ENCODE data around the gene MKNK1. TPM values are rescaled to one million over a fixed set of nuclear protein-coding genes. Genes with fewer than 3 reads are reported as not detected.

Gene MKNK1
- total RNA-seq, 1 experiment from 2014 or later = 18.6 TPM

DNA sequence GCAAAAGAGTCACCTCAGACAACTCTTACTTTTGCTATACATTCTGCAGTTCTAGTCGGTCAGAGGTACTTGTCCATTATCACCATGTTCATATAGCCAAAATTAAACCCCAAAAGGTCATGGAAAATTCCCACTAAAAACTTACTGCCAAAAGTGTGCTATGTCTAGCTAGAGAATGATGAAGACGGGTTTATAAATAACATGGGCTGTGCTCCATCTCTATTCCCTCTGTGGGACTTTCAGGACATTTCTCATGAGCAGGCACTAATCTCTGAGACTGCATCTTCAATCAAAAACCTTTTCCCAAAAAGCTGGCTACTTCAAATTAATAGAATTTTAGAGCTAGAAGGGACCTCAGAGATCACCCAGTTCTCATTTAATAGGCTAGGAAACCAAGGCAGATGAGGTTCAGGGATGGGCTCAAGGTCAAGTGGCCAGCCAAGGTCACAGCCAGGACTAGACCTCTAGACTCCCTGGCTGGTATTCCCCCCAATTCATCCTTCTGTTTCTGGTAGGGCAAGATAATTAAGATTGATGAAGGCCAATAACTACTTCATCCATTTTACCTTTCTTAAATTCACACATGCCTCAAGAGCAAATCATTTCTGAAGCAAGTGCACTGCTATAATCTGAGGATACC, 33.5 kb upstream of the MKNK1 start:
- no peaks in the 10 kb centered on the region; the same call in 1 of the 2 replicates for H3K27me3 Mint-ChIP-seq (ENCODE audit: low read depth)
- no peak overlapping the region for H3K4me3 Mint-ChIP-seq
- POLR2A ChIA-PET = no interaction called here
- H3K36me3 Mint-ChIP-seq = peaks cover 9% of the 10 kb centered on the region; the same call in 1 of the 2 replicates
- H3K9me3 Mint-ChIP-seq = no peaks in the 10 kb centered on the region
- ATAC-seq (no peak), DNase-seq (ENCODE audit: low spot score) (no peak)
- no peak overlapping the region for H3K27ac Mint-ChIP-seq
- H3K4me1 Mint-ChIP-seq = no peaks in the 10 kb centered on the region
- CTCF ChIA-PET = no interaction called here
- TF ChIP-seq, protein P1, sequence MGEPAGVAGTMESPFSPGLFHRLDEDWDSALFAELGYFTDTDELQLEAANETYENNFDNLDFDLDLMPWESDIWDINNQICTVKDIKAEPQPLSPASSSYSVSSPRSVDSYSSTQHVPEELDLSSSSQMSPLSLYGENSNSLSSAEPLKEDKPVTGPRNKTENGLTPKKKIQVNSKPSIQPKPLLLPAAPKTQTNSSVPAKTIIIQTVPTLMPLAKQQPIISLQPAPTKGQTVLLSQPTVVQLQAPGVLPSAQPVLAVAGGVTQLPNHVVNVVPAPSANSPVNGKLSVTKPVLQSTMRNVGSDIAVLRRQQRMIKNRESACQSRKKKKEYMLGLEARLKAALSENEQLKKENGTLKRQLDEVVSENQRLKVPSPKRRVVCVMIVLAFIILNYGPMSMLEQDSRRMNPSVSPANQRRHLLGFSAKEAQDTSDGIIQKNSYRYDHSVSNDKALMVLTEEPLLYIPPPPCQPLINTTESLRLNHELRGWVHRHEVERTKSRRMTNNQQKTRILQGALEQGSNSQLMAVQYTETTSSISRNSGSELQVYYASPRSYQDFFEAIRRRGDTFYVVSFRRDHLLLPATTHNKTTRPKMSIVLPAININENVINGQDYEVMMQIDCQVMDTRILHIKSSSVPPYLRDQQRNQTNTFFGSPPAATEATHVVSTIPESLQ (CRISPR knock-in tag; IDR thresholded peaks at IDR 0.05) = no peak
- TF ChIP-seq FOXJ3 (CRISPR knock-in tag; IDR thresholded peaks at IDR 0.05; ENCODE audit: borderline replicate concordance) (no peak), ZBTB43 (CRISPR knock-in tag; IDR thresholded peaks at IDR 0.05) (no peak), CTCF (IDR thresholded peaks at IDR 0.05) (no peak), ZNF219 (CRISPR knock-in tag; IDR thresholded peaks at IDR 0.05; ENCODE audit: borderline replicate concordance) (no peak), SMAD3 (CRISPR knock-in tag; IDR thresholded peaks at IDR 0.05; ENCODE audit: borderline replicate concordance) (no peak), ZNF317 (CRISPR knock-in tag; IDR thresholded peaks at IDR 0.05; ENCODE audit: borderline replicate concordance, low read depth) (no peak), ZNF532 (CRISPR knock-in tag; IDR thresholded peaks at IDR 0.05; ENCODE audit: borderline replicate concordance) (no peak), ATF1 (CRISPR knock-in tag; IDR thresholded peaks at IDR 0.05) (no peak), AFF4 (CRISPR knock-in tag; IDR thresholded peaks at IDR 0.05; ENCODE audit: borderline replicate concordance) (no peak)
- TF ChIP-seq, protein P2, sequence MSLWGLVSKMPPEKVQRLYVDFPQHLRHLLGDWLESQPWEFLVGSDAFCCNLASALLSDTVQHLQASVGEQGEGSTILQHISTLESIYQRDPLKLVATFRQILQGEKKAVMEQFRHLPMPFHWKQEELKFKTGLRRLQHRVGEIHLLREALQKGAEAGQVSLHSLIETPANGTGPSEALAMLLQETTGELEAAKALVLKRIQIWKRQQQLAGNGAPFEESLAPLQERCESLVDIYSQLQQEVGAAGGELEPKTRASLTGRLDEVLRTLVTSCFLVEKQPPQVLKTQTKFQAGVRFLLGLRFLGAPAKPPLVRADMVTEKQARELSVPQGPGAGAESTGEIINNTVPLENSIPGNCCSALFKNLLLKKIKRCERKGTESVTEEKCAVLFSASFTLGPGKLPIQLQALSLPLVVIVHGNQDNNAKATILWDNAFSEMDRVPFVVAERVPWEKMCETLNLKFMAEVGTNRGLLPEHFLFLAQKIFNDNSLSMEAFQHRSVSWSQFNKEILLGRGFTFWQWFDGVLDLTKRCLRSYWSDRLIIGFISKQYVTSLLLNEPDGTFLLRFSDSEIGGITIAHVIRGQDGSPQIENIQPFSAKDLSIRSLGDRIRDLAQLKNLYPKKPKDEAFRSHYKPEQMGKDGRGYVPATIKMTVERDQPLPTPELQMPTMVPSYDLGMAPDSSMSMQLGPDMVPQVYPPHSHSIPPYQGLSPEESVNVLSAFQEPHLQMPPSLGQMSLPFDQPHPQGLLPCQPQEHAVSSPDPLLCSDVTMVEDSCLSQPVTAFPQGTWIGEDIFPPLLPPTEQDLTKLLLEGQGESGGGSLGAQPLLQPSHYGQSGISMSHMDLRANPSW (CRISPR knock-in tag; conservative IDR thresholded peaks at IDR 0.05; ENCODE audit: low read depth) = no peak
- TF ChIP-seq, protein P3, sequence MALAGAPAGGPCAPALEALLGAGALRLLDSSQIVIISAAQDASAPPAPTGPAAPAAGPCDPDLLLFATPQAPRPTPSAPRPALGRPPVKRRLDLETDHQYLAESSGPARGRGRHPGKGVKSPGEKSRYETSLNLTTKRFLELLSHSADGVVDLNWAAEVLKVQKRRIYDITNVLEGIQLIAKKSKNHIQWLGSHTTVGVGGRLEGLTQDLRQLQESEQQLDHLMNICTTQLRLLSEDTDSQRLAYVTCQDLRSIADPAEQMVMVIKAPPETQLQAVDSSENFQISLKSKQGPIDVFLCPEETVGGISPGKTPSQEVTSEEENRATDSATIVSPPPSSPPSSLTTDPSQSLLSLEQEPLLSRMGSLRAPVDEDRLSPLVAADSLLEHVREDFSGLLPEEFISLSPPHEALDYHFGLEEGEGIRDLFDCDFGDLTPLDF (CRISPR knock-in tag; IDR thresholded peaks at IDR 0.05) = no peak
